Endothelial cell of umbilical vein (primary cell): ENCODE results near the gene KRTAP27-1. TPM values are rescaled to one million over a fixed set of nuclear protein-coding genes. Genes with fewer than 3 reads are reported as not detected.

Experiments
- BruUV-seq: library from RNA; stranded (reverse); fragments of 400-500 nt; replicated peaks from 2 replicates; lab custom pipeline; 2021; lab: Mats Ljungman, UMichigan
- CTCF ChIA-PET: fragments of 300-600, 350-600 bp; sonication (Branson Sonifier 250); formaldehyde crosslinking; loops from one replicate; lab custom pipeline; 2021; ENCODE audit warnings: antibody characterized with exemption, inconsistent platforms; lab: Charles Lee
- POLR2A ChIA-PET: fragments of 300-600, 350-600 bp; sonication (Branson Sonifier 250); formaldehyde crosslinking; loops from one replicate; lab custom pipeline; 2021; ENCODE audit warnings: antibody characterized with exemption, inconsistent platforms; lab: Charles Lee
- DNase-seq: peaks from one replicate; pipeline ENCODE4 v3.0.0-alpha.2; 2011; ENCODE audit warnings: low read depth, low spot score
- FAIRE-seq: peaks from 2 replicates; lab custom pipeline; 2011; peaks lifted over from hg19 to GRCh38; lab: Jason Lieb, UNC
- H2AFZ ChIP-seq: 2 replicates; pipeline ENCODE4 v1.6.0; 2012; ENCODE audit warnings: low read depth, low read length, control low read depth, inconsistent platforms
- H3K27ac ChIP-seq: 2 replicates; pipeline ENCODE4 v1.5.1; 2011; ENCODE audit warnings: low read depth, mild to moderate bottlenecking, control low read depth, low read length, moderate library complexity; ENCODE audit not compliant: insufficient read depth
- H3K27me3 ChIP-seq, 2 experiments: 2 replicates each; pipeline versions ENCODE4 v1.6.0 to v1.6.1; 2011; ENCODE audit warnings: low read length in 2 of 2, mixed read lengths in 1 of 2; ENCODE audit not compliant: control insufficient read depth in 2 of 2, insufficient read depth in 2 of 2
- H3K36me3 ChIP-seq, 2 experiments: 2 replicates in 1 of 2; 3 replicates in 1 of 2; pipeline ENCODE4 v1.5.1; 2011; ENCODE audit warnings: low read length in 2 of 2, mild to moderate bottlenecking in 1 of 2, moderate library complexity in 1 of 2; ENCODE audit not compliant: control insufficient read depth in 2 of 2, insufficient read depth in 2 of 2; ENCODE audit errors: extremely low read depth in 1 of 2
- H3K4me1 ChIP-seq: 3 replicates; pipeline ENCODE4 v1.5.1; 2011; ENCODE audit warnings: mild to moderate bottlenecking, low read length; ENCODE audit not compliant: control insufficient read depth, insufficient read depth; ENCODE audit errors: extremely low read depth
- H3K4me2 ChIP-seq: 2 replicates; pipeline ENCODE4 v1.6.1; 2011; ENCODE audit warnings: low read length, control low read depth, mixed read lengths; ENCODE audit not compliant: insufficient read depth
- H3K4me3 ChIP-seq, 3 experiments: fragments of 200-600 bp in 1 of 3; sonication (generic), shearing (Covaris generic) in 1 of 3; replicated peaks in 1 of 3; 2 replicates each; pipeline ENCODE4 v1.5.1; 2011 to 2016; ENCODE audit warnings: control low read depth in 3 of 3, low read length in 3 of 3, mild to moderate bottlenecking in 2 of 3, inconsistent platforms in 1 of 3, low read depth in 1 of 3, moderate library complexity in 1 of 3; ENCODE audit not compliant: insufficient read depth in 1 of 3
- H3K79me2 ChIP-seq: 2 replicates; pipeline ENCODE4 v1.6.0; 2012; ENCODE audit warnings: low read length, inconsistent platforms; ENCODE audit not compliant: control insufficient read depth, insufficient read depth
- H3K9ac ChIP-seq: replicated peaks from 2 replicates; pipeline ENCODE3; 2011; ENCODE audit warnings: low read length, control low read depth; ENCODE audit not compliant: insufficient read depth; ENCODE audit errors: extremely low read depth
- H3K9me1 ChIP-seq: replicated peaks from 3 replicates; pipeline ENCODE4 v1.6.0; 2011; ENCODE audit warnings: mild to moderate bottlenecking, low read length; ENCODE audit not compliant: control insufficient read depth, insufficient read depth; ENCODE audit errors: extremely low read depth
- H3K9me3 ChIP-seq: replicated peaks from 2 replicates; pipeline ENCODE4 v1.5.1; 2012; ENCODE audit warnings: low read length, inconsistent platforms; ENCODE audit not compliant: control insufficient read depth, insufficient read depth
- H4K20me1 ChIP-seq: replicated peaks from 2 replicates; pipeline ENCODE3; 2011; ENCODE audit warnings: mild to moderate bottlenecking, low read length; ENCODE audit not compliant: control insufficient read depth, insufficient read depth; ENCODE audit errors: extremely low read depth
- FOS ChIP-seq: IDR thresholded peaks from 2 replicates; pipeline ENCODE4 v1.6.1; 2011; ENCODE audit warnings: mild to moderate bottlenecking, low read length, moderate library complexity, borderline replicate concordance; ENCODE audit not compliant: insufficient read depth
- POLR2AphosphoS5 ChIP-seq: IDR thresholded peaks from 2 replicates; pipeline ENCODE4 v1.6.1; 2012; ENCODE audit warnings: low read depth, mild to moderate bottlenecking, control low read depth, low read length, moderate library complexity; ENCODE audit not compliant: insufficient read depth
- dilution Hi-C: fragments of 300-500 bp; cut with MboI; formaldehyde crosslinking; loops from one replicate; pipeline ENCODE4 v1.15.0; 2019; ENCODE audit warnings: low sequenced_read_pairs; ENCODE audit not compliant: extremely low pct_ligation_motif_present
- intact Hi-C: fragments of 100-400 bp; cut with micrococcal nuclease; formaldehyde crosslinking; loops from one replicate; pipeline ENCODE4 v1.10.0; 2022
- microRNA-seq: library from miRNA; unstranded; fragments of <30 nt; microRNA quantifications from one replicate; pipeline ENCODE4 v1.2.0, GENCODE V29; 2021; ENCODE audit warnings: borderline number of aligned reads, borderline replicate concordance
- polyA plus RNA-seq, 4 experiments: library from polyadenylated mRNA; depleted of rRNA in 3 of 4; stranded (reverse) in 3 of 4; unstranded in 1 of 4; fragments of >200 nt; gene quantifications; 2 replicates each; pipeline versions ENCODE4 v1.2.1 to v1.2.3, GENCODE V29; 2011 to 2012; ENCODE audit warnings: missing spikeins in 1 of 4
- small RNA-seq: library from RNA; depleted of rRNA; stranded (forward); fragments of <200 nt; gene quantifications from one replicate; pipeline ENCODE3, GENCODE V24; 2012; ENCODE audit warnings: low replicate concordance, low read depth; ENCODE audit not compliant: insufficient read depth, insufficient read length
- total RNA-seq: library from RNA; stranded (reverse); gene quantifications from 2 replicates; pipeline ENCODE4 v1.2.3, GENCODE V29; 2021

KRTAP27-1 gene
- total and polyA plus RNA-seq, 2 donors (not counting 3 experiments of a cell fraction or from before 2014, with no cell fraction given) = not detected

GRCh38 chr21:30289215-30289614, 48.3 kb downstream of the KRTAP27-1 start, which contains the start of gene KRTAP25-1:
KRTAP25-1 (minus strand) TSS chr21:30289514; CDS start chr21:30289490, 24 bp downstream.
- Histone ChIP-seq H3K4me3 (no peak within 1 kb of the TSS), H4K20me1 (no peaks in the 10 kb centered on the region), H3K9ac (no peak within 1 kb of the TSS), H3K27ac (no peak within 1 kb of the TSS), H3K4me2 (no peak within 1 kb of the TSS), H3K36me3 (no peaks in the 10 kb centered on the region), H3K4me1 (no peaks in the 10 kb centered on the region), H2AFZ (no peak within 1 kb of the TSS), H3K9me3 (no peaks in the 10 kb centered on the region), H3K27me3 (no peaks in the 10 kb centered on the region), H3K9me1 (no peaks in the 10 kb centered on the region), H3K79me2 (no peaks in the 10 kb centered on the region)
- intact Hi-C loops (no loop called here), dilution Hi-C loops (no loop called here)
- FAIRE-seq = no peak
- DNase-seq = no peak
- BruUV-seq = no TSS peak
- CTCF ChIA-PET = no interaction called here
- POLR2A ChIA-PET = no interaction called here
- TF ChIP-seq FOS (no peak), POLR2AphosphoS5 (no peak)

Small RNA genes lying within 50 kb of the gene (microRNA-seq; reads per million reads assigned to microRNA genes)
- gene MIR4327 = not detected

Small RNA genes lying within 50 kb of the gene (small RNA-seq; reads per million reads assigned to genes)
- gene KRTAP23-1 (not detected), gene MIR4327 (not detected)

Other genes starting within 250 kb of the KRTAP27-1 start
- gene CLDN17, start 170.9 kb downstream of the KRTAP27-1 start, total RNA-seq = not detected in 2 replicates
- not detected in 2 replicates for gene CLDN17, start 170.9 kb downstream of the KRTAP27-1 start, polyA plus RNA-seq
- gene CLDN8, start 121.6 kb downstream of the KRTAP27-1 start, total RNA-seq = not detected in 2 replicates
- not detected in 2 replicates for gene CLDN8, start 121.6 kb downstream of the KRTAP27-1 start, polyA plus RNA-seq
- not detected in 2 replicates for gene KRTAP24-1, start 54.7 kb downstream of the KRTAP27-1 start, total RNA-seq
- not detected in 2 replicates for gene KRTAP24-1, start 54.7 kb downstream of the KRTAP27-1 start, polyA plus RNA-seq
- gene KRTAP25-1, start 48.2 kb downstream of the KRTAP27-1 start, total RNA-seq = not detected in 2 replicates
- not detected in 2 replicates for gene KRTAP25-1, start 48.2 kb downstream of the KRTAP27-1 start, polyA plus RNA-seq
- not detected in 2 replicates for gene KRTAP26-1, start 17.4 kb downstream of the KRTAP27-1 start, total RNA-seq
- gene KRTAP26-1, start 17.4 kb downstream of the KRTAP27-1 start, polyA plus RNA-seq = not detected in 2 replicates
- gene KRTAP23-1, start 10.9 kb upstream of the KRTAP27-1 start, total RNA-seq = not detected in 2 replicates
- not detected in 2 replicates for gene KRTAP23-1, start 10.9 kb upstream of the KRTAP27-1 start, polyA plus RNA-seq
- gene KRTAP13-2, start 34.6 kb upstream of the KRTAP27-1 start, total RNA-seq = not detected in 2 replicates
- not detected in 2 replicates for gene KRTAP13-2, start 34.6 kb upstream of the KRTAP27-1 start, polyA plus RNA-seq
- not detected in 2 replicates for gene KRTAP13-1, start 58.3 kb upstream of the KRTAP27-1 start, total RNA-seq
- not detected in 2 replicates for gene KRTAP13-1, start 58.3 kb upstream of the KRTAP27-1 start, polyA plus RNA-seq
- not detected in 2 replicates for gene KRTAP13-3, start 88.2 kb upstream of the KRTAP27-1 start, total RNA-seq
- not detected in 2 replicates for gene KRTAP13-3, start 88.2 kb upstream of the KRTAP27-1 start, polyA plus RNA-seq
- gene KRTAP13-4, start 92.5 kb upstream of the KRTAP27-1 start, total RNA-seq = not detected in 2 replicates
- gene KRTAP13-4, start 92.5 kb upstream of the KRTAP27-1 start, polyA plus RNA-seq = not detected in 2 replicates
- gene KRTAP15-1, start 102.6 kb upstream of the KRTAP27-1 start, total RNA-seq = not detected in 2 replicates
- not detected in 2 replicates for gene KRTAP15-1, start 102.6 kb upstream of the KRTAP27-1 start, polyA plus RNA-seq
- gene KRTAP19-1, start 142.7 kb upstream of the KRTAP27-1 start, total RNA-seq = not detected in 2 replicates
- not detected in 2 replicates for gene KRTAP19-1, start 142.7 kb upstream of the KRTAP27-1 start, polyA plus RNA-seq
- gene KRTAP19-2, start 149.7 kb upstream of the KRTAP27-1 start, total RNA-seq = not detected in 2 replicates
- not detected in 2 replicates for gene KRTAP19-2, start 149.7 kb upstream of the KRTAP27-1 start, polyA plus RNA-seq
- not detected in 2 replicates for gene KRTAP19-3, start 154.3 kb upstream of the KRTAP27-1 start, total RNA-seq
- not detected in 2 replicates for gene KRTAP19-3, start 154.3 kb upstream of the KRTAP27-1 start, polyA plus RNA-seq
- not detected in 2 replicates for gene KRTAP19-4, start 159.5 kb upstream of the KRTAP27-1 start, total RNA-seq
- not detected in 2 replicates for gene KRTAP19-4, start 159.5 kb upstream of the KRTAP27-1 start, polyA plus RNA-seq
- gene KRTAP19-5, start 164.4 kb upstream of the KRTAP27-1 start, total RNA-seq = not detected in 2 replicates
- not detected in 2 replicates for gene KRTAP19-5, start 164.4 kb upstream of the KRTAP27-1 start, polyA plus RNA-seq
- not detected in 2 replicates for gene KRTAP19-6, start 204.2 kb upstream of the KRTAP27-1 start, total RNA-seq
- not detected in 2 replicates for gene KRTAP19-6, start 204.2 kb upstream of the KRTAP27-1 start, polyA plus RNA-seq
- gene KRTAP19-7, start 223.6 kb upstream of the KRTAP27-1 start, total RNA-seq = not detected in 2 replicates
- not detected in 2 replicates for gene KRTAP19-7, start 223.6 kb upstream of the KRTAP27-1 start, polyA plus RNA-seq